Esophagus squamous epithelium (tissue), 4 donors: ENCODE data around the gene FAM20C.

Source experiments
- CTCF ChIP-seq, 6 experiments: fragments of 450-650 bp in 4 of 6; fragments of 200-600 bp in 2 of 6; sonication (generic) in 2 of 6; IDR thresholded peaks; one replicate each; pipeline ENCODE4 v1.5.1; 2016 to 2019; ENCODE audit warnings: antibody characterized with exemption in 6 of 6, mild to moderate bottlenecking in 4 of 6, moderate library complexity in 4 of 6
- POLR2A ChIP-seq, 4 donors: fragments of 450-650 bp; IDR thresholded peaks; one replicate each; pipeline ENCODE4 v1.6.1; 2017; ENCODE audit warnings: antibody characterized with exemption in 4 of 4, mild to moderate bottlenecking in 4 of 4, moderate library complexity in 3 of 4

GRCh38 chr7:169276-170172, 22.8 kb upstream of the FAM20C start:
- no peak for TF ChIP-seq CTCF (IDR thresholded peaks at IDR 0.05)
- TF ChIP-seq POLR2A (IDR thresholded peaks at IDR 0.05): no peak
